BE2C (cell line): ENCODE measurements around the gene SMTN.

Experiments used
- DNase-seq: peaks from one replicate; pipeline ENCODE4 v3.0.0-alpha.2; 2020
- H3K27me3 ChIP-seq: fragments of 250-450 bp; sonication (Bioruptor Pico); 2 replicates; pipeline ENCODE4 v1.5.1; 2020; ENCODE audit warnings: mild to moderate bottlenecking
- H3K36me3 ChIP-seq: fragments of 250-450 bp; sonication (Bioruptor Pico); 2 replicates; pipeline ENCODE4 v1.5.1; 2020; ENCODE audit warnings: mild to moderate bottlenecking
- H3K4me1 ChIP-seq: fragments of 250-450 bp; sonication (Bioruptor Pico); 2 replicates; pipeline ENCODE4 v1.5.1; 2020
- H3K4me3 ChIP-seq: 2 replicates; pipeline ENCODE4 v1.5.1; 2011; ENCODE audit warnings: low read depth, low read length
- H3K9me3 ChIP-seq: fragments of 250-450 bp; sonication (Bioruptor Pico); 2 replicates; pipeline ENCODE4 v1.5.1; 2020
- TF ChIP-seq, protein P1 (sequence below): IDR thresholded peaks from 2 replicates; pipeline ENCODE4 v1.5.1; 2012; ENCODE audit warnings: mild to moderate bottlenecking, low read depth, low read length

SMTN gene

DNA sequence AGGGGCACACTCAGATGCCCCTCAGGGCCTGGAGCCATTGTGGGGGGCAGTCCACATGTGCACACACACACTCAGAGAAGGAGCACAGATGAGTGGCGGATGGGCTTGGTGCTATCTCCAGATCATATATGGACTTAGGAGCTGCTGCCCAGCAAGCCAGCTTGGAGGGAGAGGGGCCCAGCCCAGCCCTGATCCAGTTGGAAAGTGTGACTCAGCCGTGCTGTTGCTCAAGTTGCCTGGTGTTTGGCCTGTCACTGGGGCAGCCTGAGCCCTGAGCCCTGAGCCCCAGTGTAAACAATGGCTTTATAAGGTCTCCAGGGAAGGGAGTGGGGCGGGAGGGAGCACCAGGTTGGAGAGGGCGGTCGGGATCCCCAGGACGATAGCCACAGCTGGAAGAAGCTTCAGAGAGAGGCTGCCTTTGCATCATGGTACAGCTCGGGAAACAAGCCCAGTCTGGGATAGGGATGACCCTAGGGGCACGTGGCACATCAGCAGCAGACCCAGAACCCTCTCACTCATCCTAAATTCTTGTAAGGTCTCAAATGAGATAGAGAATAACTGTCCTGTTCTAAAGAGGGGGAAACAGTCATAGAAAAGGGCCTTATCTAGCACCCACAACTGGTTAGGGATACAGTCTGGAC lies 21.4 kb downstream of the SMTN start:
- TF ChIP-seq, protein P1, sequence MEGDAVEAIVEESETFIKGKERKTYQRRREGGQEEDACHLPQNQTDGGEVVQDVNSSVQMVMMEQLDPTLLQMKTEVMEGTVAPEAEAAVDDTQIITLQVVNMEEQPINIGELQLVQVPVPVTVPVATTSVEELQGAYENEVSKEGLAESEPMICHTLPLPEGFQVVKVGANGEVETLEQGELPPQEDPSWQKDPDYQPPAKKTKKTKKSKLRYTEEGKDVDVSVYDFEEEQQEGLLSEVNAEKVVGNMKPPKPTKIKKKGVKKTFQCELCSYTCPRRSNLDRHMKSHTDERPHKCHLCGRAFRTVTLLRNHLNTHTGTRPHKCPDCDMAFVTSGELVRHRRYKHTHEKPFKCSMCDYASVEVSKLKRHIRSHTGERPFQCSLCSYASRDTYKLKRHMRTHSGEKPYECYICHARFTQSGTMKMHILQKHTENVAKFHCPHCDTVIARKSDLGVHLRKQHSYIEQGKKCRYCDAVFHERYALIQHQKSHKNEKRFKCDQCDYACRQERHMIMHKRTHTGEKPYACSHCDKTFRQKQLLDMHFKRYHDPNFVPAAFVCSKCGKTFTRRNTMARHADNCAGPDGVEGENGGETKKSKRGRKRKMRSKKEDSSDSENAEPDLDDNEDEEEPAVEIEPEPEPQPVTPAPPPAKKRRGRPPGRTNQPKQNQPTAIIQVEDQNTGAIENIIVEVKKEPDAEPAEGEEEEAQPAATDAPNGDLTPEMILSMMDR = no peak
- no peaks in the 10 kb centered on the region for H3K27me3 ChIP-seq
- no peak overlapping the region for H3K4me3 ChIP-seq
- no peak for DNase-seq
- no peaks in the 10 kb centered on the region for H3K9me3 ChIP-seq
- no peaks in the 10 kb centered on the region for H3K4me1 ChIP-seq
- no peaks in the 10 kb centered on the region for H3K36me3 ChIP-seq

DNA sequence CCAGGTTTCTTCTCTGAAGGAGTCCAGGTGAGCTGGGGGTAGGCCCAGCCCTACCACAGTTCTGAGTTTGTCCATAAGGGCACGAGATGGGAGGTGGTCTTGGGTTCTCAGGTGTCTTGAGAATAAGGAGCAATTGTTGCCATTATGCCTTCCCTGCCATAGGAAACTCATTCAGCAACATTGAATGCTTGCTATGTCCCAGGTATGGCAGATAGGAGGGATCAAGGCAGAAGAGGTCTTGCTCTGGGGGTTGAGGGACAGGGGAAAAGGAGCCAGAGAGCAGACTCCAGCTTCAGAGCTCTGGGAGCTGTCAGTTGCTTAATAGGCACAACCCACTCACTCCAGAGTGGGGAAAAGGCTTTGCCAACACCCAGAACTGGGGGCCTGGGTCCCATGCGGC lies 22.0 kb downstream of the SMTN start:
- Histone ChIP-seq H3K4me3 (no peak overlapping the region), H3K9me3 (no peaks in the 10 kb centered on the region), H3K4me1 (no peaks in the 10 kb centered on the region), H3K36me3 (no peaks in the 10 kb centered on the region), H3K27me3 (no peaks in the 10 kb centered on the region)
- DNase-seq = no peak
- TF ChIP-seq, protein P1 = no peak

DNA sequence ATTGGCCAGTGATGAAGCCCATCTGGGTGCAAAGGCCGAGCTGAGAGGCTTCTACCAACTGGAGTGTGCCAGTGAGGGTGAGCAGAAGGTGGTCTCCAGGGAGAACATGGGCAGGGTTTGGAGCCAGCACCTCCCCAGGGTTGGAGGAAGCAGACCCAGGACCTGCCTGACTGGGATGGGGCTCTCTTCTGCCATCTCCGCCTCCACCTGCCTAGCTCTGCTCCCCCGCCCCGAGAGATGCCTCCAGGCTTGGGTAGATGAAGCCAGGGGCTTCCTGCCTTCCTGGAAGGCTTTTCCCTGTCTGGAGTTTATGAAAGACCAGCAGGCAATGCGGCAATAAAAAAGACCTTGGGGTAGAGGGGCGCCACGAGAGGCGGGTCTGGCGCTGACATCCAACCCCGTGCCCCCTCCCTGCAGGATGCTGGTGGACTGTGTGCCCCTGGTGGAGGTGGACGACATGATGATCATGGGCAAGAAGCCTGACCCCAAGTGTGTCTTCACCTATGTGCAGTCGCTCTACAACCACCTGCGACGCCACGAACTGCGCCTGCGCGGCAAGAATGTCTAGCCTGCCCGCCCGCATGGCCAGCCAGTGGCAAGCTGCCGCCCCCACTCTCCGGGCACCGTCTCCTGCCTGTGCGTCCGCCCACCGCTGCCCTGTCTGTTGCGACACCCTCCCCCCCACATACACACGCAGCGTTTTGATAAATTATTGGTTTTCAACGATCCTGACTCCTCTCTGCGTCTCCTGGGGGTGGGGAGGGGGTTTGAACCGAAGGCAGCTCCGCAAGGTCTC lies 23.0 kb downstream of the SMTN start:
- Histone ChIP-seq H3K27me3 (no peaks in the 10 kb centered on the region), H3K9me3 (no peaks in the 10 kb centered on the region), H3K36me3 (no peaks in the 10 kb centered on the region), H3K4me1 (no peaks in the 10 kb centered on the region), H3K4me3 (no peak overlapping the region)
- DNase-seq = no peak
- TF ChIP-seq, protein P1 = no peak

DNA sequence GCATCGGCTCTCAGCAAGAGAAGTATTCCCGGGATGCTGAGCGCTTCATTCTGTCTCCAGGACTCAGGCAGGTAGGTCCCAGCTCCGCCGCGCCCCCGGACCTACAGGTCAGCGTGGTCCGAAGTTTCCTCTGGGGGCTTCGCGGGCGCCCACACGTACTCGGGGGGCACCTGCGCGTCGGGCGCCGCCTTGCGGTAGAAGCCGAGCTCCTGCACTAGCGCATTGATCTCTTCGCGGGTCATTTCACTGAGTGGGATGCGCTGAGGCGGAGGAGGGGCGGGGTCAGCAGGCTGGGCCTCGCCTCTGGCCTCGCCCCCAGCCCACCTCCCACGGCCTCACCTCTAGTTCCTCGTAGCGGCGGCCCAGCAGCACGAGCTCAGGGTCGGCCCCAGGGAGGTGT lies 23.8 kb downstream of the SMTN start:
- H3K4me3 ChIP-seq = no peak overlapping the region
- DNase-seq = no peak
- TF ChIP-seq, protein P1 = no peak
- H3K36me3 ChIP-seq = no peaks in the 10 kb centered on the region
- no peaks in the 10 kb centered on the region for H3K9me3 ChIP-seq
- no peaks in the 10 kb centered on the region for H3K27me3 ChIP-seq
- H3K4me1 ChIP-seq = no peaks in the 10 kb centered on the region

DNA sequence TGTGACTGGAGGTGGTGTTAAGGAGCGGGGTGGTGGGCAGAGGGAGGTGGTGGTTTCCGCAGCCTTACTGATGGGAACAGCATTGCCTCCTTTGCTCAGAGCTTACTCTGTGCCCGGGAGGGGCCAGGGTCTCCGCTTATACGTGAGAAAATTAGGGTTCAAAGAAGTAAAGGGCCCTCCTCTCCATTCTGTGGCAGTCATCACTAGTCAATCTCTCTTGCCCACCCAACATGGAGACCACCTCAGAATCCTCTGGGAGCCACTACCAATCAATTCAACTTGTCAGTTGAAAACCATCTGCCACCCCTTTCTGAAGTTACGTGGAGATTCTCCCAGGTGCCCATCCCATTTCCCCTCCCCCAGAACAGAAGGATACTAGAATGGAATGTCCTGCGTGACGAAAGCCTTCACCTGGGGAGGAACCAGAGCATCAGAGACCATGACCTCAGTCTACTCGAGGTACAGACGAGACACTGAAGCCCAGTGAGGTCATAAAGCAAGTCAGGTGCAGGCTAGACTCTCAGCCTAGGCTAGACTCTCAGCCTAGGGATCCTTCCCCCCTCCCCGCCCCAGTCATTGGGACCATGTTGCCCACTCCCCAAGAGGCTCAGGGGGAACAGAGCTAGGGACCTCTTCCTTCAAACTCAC lies 24.3 kb downstream of the SMTN start:
- TF ChIP-seq, protein P1 = no peak
- Histone ChIP-seq H3K36me3 (no peaks in the 10 kb centered on the region), H3K4me3 (no peak overlapping the region), H3K4me1 (no peaks in the 10 kb centered on the region), H3K9me3 (no peaks in the 10 kb centered on the region), H3K27me3 (no peaks in the 10 kb centered on the region)
- no peak for DNase-seq

DNA sequence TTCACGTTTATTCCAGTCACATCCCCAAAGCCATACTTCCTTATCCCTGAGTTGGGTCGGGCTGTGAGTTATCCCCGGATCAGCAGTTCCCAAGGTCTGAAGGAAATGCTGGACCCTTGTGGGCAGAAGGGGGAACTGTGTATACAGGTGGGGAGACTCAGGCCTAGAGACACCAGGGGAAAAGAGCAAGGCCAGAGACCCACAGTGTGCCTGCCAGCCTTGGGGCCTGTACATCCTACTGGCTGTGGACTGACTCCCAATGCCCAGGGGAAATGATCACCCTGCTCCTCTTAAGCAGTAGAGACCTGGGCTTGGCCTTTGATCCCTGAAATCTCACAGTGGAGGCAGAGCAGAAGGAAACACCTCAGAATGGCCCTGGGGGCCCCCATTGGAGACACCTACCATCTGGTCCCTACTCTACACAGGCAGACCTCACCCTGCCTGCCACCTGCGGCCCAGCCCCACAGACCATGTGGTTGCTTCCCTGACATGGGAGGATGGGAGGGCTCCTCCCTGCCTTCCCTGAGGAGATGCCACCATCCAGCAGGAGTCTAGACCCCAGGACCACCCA lies 25.0 kb downstream of the SMTN start:
- H3K4me1 ChIP-seq = no peaks in the 10 kb centered on the region
- H3K27me3 ChIP-seq = no peaks in the 10 kb centered on the region
- H3K9me3 ChIP-seq = no peaks in the 10 kb centered on the region
- no peak overlapping the region for H3K4me3 ChIP-seq
- DNase-seq = no peak
- no peaks in the 10 kb centered on the region for H3K36me3 ChIP-seq
- TF ChIP-seq, protein P1 = 0 out of 2 replicates have a peak, but pooled peaks have one; percentile 7
